GM23338 (cell line): ENCODE results near the gene KIRREL3. TPM values are rescaled to one million over a fixed set of nuclear protein-coding genes. Genes with fewer than 3 reads are reported as not detected.

Source experiments
- ATAC-seq: fragments of 200-7000 bp; cut with Tn5 transposase; 3 replicates; pipeline ENCODE4 v1.9.1; 2020
- DNase-seq: peaks from one replicate; pipeline ENCODE4 v3.0.0-alpha.2; 2015; ENCODE audit warnings: low spot score
- H2AFZ ChIP-seq: fragments of 200-600 bp; sonication (generic); 2 replicates; pipeline ENCODE4 v1.8.0; 2016; ENCODE audit warnings: antibody characterized with exemption, mild to moderate bottlenecking, moderate library complexity
- H3F3A ChIP-seq: fragments of 200-600 bp; sonication (generic); replicated peaks from 2 replicates; pipeline ENCODE4 v1.8.0; 2017; ENCODE audit warnings: antibody characterized with exemption, mixed run types, low read depth
- H3K27ac ChIP-seq: fragments of 200-600 bp; sonication (generic); 2 replicates; pipeline ENCODE4 v1.6.1; 2016; ENCODE audit warnings: low read depth
- H3K27me3 ChIP-seq: fragments of 200-600 bp; sonication (generic); 2 replicates; pipeline ENCODE4 v1.8.0; 2016; ENCODE audit warnings: mild to moderate bottlenecking, mixed run types, moderate library complexity; ENCODE audit not compliant: insufficient read depth
- H3K36me3 ChIP-seq: fragments of 200-600 bp; sonication (generic); 2 replicates; pipeline ENCODE4 v1.8.0; 2016; ENCODE audit warnings: mild to moderate bottlenecking; ENCODE audit not compliant: insufficient read depth
- H3K4me1 ChIP-seq: fragments of 200-600 bp; sonication (generic); 2 replicates; pipeline ENCODE4 v1.8.0; 2016; ENCODE audit warnings: mild to moderate bottlenecking, moderate library complexity; ENCODE audit not compliant: insufficient read depth
- H3K4me2 ChIP-seq: fragments of 200-600 bp; sonication (generic); 2 replicates; pipeline ENCODE4 v1.7.1; 2017; ENCODE audit warnings: mixed run types
- H3K4me3 ChIP-seq: fragments of 200-600 bp; sonication (generic); 2 replicates; pipeline ENCODE4 v1.6.1; 2016; ENCODE audit warnings: mixed run types
- H3K79me2 ChIP-seq: fragments of 200-600 bp; sonication (generic); replicated peaks from 2 replicates; pipeline ENCODE4 v1.8.0; 2017; ENCODE audit warnings: mild to moderate bottlenecking; ENCODE audit not compliant: insufficient read depth
- H3K9me2 ChIP-seq: fragments of 200-600 bp; sonication (generic); 2 replicates; pipeline ENCODE4 v1.8.0; 2017; ENCODE audit not compliant: insufficient read depth
- H4K20me1 ChIP-seq: fragments of 200-600 bp; sonication (generic); replicated peaks from 2 replicates; pipeline ENCODE4 v1.8.0; 2017; ENCODE audit warnings: mild to moderate bottlenecking; ENCODE audit not compliant: insufficient read depth
- H3K27ac Mint-ChIP-seq: 2 replicates; pipeline ENCODE4 v1.8.0; 2020; ENCODE audit warnings: inconsistent platforms, mild to moderate bottlenecking, moderate library complexity, mixed read lengths
- H3K27me3 Mint-ChIP-seq: 3 replicates; pipeline ENCODE4 v1.8.0; 2022; ENCODE audit warnings: low read depth, mild to moderate bottlenecking, moderate library complexity, mixed read lengths, inconsistent platforms; ENCODE audit not compliant: insufficient read depth, poor library complexity
- H3K36me3 Mint-ChIP-seq: 3 replicates; pipeline ENCODE4 v1.8.0; 2021; ENCODE audit warnings: low read depth, mild to moderate bottlenecking, inconsistent platforms, moderate library complexity, mixed read lengths
- H3K4me1 Mint-ChIP-seq: 3 replicates; pipeline ENCODE4 v1.8.0; 2020; ENCODE audit warnings: mild to moderate bottlenecking, inconsistent platforms, mixed read lengths
- H3K4me3 Mint-ChIP-seq: 3 replicates; pipeline ENCODE4 v1.8.0; 2021; ENCODE audit warnings: moderate library complexity, mild to moderate bottlenecking, inconsistent platforms, mixed read lengths
- H3K9me3 Mint-ChIP-seq: 3 replicates; pipeline ENCODE4 v1.8.0; 2020; ENCODE audit warnings: moderate library complexity, mild to moderate bottlenecking, inconsistent platforms, mixed read lengths
- STAT1 ChIP-seq: IDR thresholded peaks from one replicate; pipeline ENCODE4 v1.6.1; 2016; ENCODE audit warnings: antibody characterized with exemption; ENCODE audit not compliant: unreplicated experiment
- ZNF462 ChIP-seq: fragments of 250-450 bp; sonication (Bioruptor Pico); IDR thresholded peaks from 2 replicates; pipeline ENCODE4 v1.5.0; 2020; ENCODE audit warnings: mild to moderate bottlenecking, moderate library complexity
- polyA plus RNA-seq: library from polyadenylated mRNA; unstranded; fragments of >200 nt; fragmentation: Nextera tagmentation; extraction: Ambion mirVana; gene quantifications from 2 replicates; pipeline ENCODE4 v1.2.1, GENCODE V29; 2016
- total RNA-seq: library from RNA; depleted of rRNA; stranded (reverse); fragments of >200 nt; shearing (Covaris generic); gene quantifications from 2 replicates; pipeline ENCODE4 v1.2.3, GENCODE V29; 2014
- TF ChIP-seq, protein P1 (sequence below): IDR thresholded peaks from 2 replicates; pipeline ENCODE4 v1.6.1; 2016; ENCODE audit warnings: antibody characterized with exemption
- TF ChIP-seq, protein P2 (sequence below), 2 experiments: fragments of 200-600 bp in 1 of 2; sonication (generic) in 1 of 2; conservative IDR thresholded peaks; 2 replicates each; pipeline versions ENCODE4 v1.5.1 to v1.6.1; 2016 to 2017; ENCODE audit warnings: antibody characterized with exemption in 2 of 2, low read depth in 2 of 2, mild to moderate bottlenecking in 2 of 2, moderate library complexity in 1 of 2

KIRREL3 gene
- total and polyA plus RNA-seq, 2 experiments from 2014 or later: 0.13 to 1.5 TPM

- no peak for TF ChIP-seq ZNF462
Measured at GRCh38 chr11:126633330-126633729, 367.2 kb downstream of the KIRREL3 start (continued).

GRCh38 chr11:126630893-126631798, 369.4 kb downstream of the KIRREL3 start:
- H3K27ac Mint-ChIP-seq: no peak overlapping the region
- no peak for DNase-seq
- peaks cover 5% of the 10 kb centered on the region for H3K27me3 Mint-ChIP-seq
- no peaks in the 10 kb centered on the region for H3K36me3 ChIP-seq
- H3K9me2 ChIP-seq: no peaks in the 10 kb centered on the region
- H3K36me3 Mint-ChIP-seq: no peaks in the 10 kb centered on the region
- H3K4me3 ChIP-seq: no peak overlapping the region
- ATAC-seq: no peak
- H3K27me3 ChIP-seq: no peaks in the 10 kb centered on the region
- H3F3A ChIP-seq: no peaks in the 10 kb centered on the region
- no peaks in the 10 kb centered on the region for H3K9me3 Mint-ChIP-seq
- no peak overlapping the region for H3K4me2 ChIP-seq
- H3K4me3 Mint-ChIP-seq: no peak overlapping the region
- H3K4me1 ChIP-seq: peaks cover 17% of the 10 kb centered on the region
- H4K20me1 ChIP-seq: no peaks in the 10 kb centered on the region
- H3K4me1 Mint-ChIP-seq: peaks cover 25% of the 10 kb centered on the region
- no peaks in the 10 kb centered on the region for H3K79me2 ChIP-seq
- H3K27ac ChIP-seq: no peak overlapping the region
- H2AFZ ChIP-seq: no peak overlapping the region
- no peak for TF ChIP-seq ZNF462
- TF ChIP-seq, protein P1, sequence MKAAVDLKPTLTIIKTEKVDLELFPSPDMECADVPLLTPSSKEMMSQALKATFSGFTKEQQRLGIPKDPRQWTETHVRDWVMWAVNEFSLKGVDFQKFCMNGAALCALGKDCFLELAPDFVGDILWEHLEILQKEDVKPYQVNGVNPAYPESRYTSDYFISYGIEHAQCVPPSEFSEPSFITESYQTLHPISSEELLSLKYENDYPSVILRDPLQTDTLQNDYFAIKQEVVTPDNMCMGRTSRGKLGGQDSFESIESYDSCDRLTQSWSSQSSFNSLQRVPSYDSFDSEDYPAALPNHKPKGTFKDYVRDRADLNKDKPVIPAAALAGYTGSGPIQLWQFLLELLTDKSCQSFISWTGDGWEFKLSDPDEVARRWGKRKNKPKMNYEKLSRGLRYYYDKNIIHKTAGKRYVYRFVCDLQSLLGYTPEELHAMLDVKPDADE: no peak
- TF ChIP-seq, protein P2, sequence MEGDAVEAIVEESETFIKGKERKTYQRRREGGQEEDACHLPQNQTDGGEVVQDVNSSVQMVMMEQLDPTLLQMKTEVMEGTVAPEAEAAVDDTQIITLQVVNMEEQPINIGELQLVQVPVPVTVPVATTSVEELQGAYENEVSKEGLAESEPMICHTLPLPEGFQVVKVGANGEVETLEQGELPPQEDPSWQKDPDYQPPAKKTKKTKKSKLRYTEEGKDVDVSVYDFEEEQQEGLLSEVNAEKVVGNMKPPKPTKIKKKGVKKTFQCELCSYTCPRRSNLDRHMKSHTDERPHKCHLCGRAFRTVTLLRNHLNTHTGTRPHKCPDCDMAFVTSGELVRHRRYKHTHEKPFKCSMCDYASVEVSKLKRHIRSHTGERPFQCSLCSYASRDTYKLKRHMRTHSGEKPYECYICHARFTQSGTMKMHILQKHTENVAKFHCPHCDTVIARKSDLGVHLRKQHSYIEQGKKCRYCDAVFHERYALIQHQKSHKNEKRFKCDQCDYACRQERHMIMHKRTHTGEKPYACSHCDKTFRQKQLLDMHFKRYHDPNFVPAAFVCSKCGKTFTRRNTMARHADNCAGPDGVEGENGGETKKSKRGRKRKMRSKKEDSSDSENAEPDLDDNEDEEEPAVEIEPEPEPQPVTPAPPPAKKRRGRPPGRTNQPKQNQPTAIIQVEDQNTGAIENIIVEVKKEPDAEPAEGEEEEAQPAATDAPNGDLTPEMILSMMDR (conservative IDR thresholded peaks at IDR 0.05; ENCODE audit: low read depth in 2 of 2): no peak
- TF ChIP-seq STAT1: no peak
